ENCODE data around the gene SERPINB10. TPM values are rescaled to one million over a fixed set of nuclear protein-coding genes. Genes with fewer than 3 reads are reported as not detected.

Gene SERPINB10
- total RNA-seq, 4 donors from 2014 or later: not detected

DNA sequence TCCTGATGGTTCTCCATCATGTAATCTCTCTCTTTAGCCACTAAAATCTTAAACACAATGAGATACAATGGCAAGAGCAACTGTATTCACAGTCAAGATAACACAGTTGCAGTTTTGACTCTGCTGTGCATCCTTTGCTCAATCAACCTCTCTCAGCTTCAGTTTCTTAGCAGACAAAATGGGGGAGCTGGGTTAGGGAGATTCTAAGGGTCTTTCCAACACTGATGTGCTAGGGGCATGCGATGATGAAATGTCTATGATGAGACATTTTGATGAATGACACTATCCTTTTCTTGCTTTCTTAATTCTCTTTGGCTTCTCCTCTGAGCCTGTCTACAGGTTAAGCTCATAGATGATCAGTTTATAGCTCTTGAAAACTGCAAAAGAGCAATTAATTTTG lies 1.1 kb downstream of the SERPINB10 start:
- WGBS, 2 donors: 96 to 98% methylated on average over 1 of the region's 1 CpG
- no peaks in the 10 kb centered on the region for H3K27me3 ChIP-seq
- TF ChIP-seq, protein P1, sequence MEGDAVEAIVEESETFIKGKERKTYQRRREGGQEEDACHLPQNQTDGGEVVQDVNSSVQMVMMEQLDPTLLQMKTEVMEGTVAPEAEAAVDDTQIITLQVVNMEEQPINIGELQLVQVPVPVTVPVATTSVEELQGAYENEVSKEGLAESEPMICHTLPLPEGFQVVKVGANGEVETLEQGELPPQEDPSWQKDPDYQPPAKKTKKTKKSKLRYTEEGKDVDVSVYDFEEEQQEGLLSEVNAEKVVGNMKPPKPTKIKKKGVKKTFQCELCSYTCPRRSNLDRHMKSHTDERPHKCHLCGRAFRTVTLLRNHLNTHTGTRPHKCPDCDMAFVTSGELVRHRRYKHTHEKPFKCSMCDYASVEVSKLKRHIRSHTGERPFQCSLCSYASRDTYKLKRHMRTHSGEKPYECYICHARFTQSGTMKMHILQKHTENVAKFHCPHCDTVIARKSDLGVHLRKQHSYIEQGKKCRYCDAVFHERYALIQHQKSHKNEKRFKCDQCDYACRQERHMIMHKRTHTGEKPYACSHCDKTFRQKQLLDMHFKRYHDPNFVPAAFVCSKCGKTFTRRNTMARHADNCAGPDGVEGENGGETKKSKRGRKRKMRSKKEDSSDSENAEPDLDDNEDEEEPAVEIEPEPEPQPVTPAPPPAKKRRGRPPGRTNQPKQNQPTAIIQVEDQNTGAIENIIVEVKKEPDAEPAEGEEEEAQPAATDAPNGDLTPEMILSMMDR (IDR thresholded peaks at IDR 0.05): no peak
- TF ChIP-seq POLR2A (IDR thresholded peaks at IDR 0.05): no peak
- no peaks in the 10 kb centered on the region for H3K4me1 ChIP-seq
- H3K36me3 ChIP-seq: no peaks in the 10 kb centered on the region
- intact Hi-C loops (cut with DNase I): no loop called here
- no peak overlapping the region for H3K27ac ChIP-seq
- no peak for DNase-seq
- no peak overlapping the region for H3K4me3 ChIP-seq (replicated peaks in 1 of 3)
- no peaks in the 10 kb centered on the region for H3K9me3 ChIP-seq

DNA sequence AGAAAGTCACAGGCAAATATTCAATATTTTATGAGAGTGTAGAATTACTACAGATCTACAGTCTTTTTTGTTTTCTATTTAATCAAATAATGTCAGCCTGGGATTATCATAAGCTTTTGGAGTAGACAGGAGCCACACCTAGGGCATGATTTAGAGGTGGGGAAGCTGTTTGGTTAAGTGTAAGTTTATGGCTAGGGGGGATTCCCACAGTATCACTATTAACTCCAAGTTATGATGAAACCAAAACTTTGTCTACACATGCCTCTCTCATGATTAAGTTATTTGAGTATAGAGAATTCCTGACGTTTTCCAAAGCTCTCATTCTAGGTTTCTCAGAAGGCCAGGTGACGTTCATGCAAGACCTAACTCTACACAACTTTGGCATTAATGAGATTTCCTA lies 2.1 kb downstream of the SERPINB10 start:
- Histone ChIP-seq H3K27me3 (no peaks in the 10 kb centered on the region), H3K36me3 (no peaks in the 10 kb centered on the region), H3K27ac (no peak overlapping the region), H3K9me3 (no peaks in the 10 kb centered on the region), H3K4me1 (no peaks in the 10 kb centered on the region), H3K4me3 (replicated peaks in 1 of 3) (no peak overlapping the region)
- DNase-seq: no peak
- intact Hi-C loops (cut with DNase I): no loop called here
- 73 to 87% methylated on average over 2 of the region's 2 CpGs for WGBS, 2 donors
- TF ChIP-seq, protein P1 (IDR thresholded peaks at IDR 0.05): no peak
- TF ChIP-seq POLR2A (IDR thresholded peaks at IDR 0.05): no peak

DNA sequence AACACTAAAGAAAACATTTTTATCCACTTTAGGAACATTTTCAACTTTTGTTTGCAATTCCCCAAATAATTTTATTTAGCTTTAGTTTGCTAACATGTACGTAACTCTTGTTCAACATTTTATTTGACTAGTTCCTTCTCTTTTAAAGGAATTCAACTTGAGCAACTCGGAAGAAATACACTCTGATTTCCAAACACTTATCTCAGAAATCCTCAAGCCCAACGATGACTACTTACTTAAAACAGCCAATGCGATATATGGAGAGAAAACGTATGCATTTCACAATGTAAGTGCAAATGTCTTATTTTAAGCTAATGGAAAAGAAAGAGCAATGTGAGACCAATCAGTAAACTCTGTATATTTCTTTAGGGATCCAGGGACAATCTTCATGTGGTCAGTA lies 10.1 kb downstream of the SERPINB10 start:
- Histone ChIP-seq H3K4me1 (no peaks in the 10 kb centered on the region), H3K36me3 (no peaks in the 10 kb centered on the region), H3K9me3 (no peaks in the 10 kb centered on the region), H3K27ac (no peak overlapping the region), H3K4me3 (replicated peaks in 1 of 3) (no peak overlapping the region), H3K27me3 (no peaks in the 10 kb centered on the region)
- TF ChIP-seq, protein P1 (IDR thresholded peaks at IDR 0.05): no peak
- intact Hi-C loops (cut with DNase I): no loop called here
- no peak for DNase-seq
- WGBS, 2 donors: 53 to 59% methylated on average over 5 of the region's 5 CpGs

DNA sequence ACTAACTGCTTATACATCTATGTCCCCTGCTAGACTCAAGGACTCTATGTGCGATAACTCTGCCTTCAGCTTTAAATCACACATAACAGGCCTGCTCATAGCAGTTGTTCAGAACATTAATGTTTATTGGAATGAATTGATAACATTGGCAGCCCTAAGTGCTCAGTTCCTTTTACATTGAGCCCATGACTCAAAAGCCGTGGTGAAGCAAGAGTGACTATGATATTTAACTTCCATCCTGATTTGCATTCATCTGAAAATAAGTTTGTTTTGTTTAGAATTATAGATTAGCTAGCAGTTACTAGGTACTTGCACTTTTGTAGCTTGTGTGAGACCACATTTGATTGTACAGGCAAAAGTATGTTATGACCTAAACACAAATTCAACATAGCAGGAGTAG lies 14.3 kb downstream of the SERPINB10 start:
- 88 to 90% methylated on average over 2 of the region's 2 CpGs for WGBS, 2 donors
- Histone ChIP-seq H3K9me3 (no peaks in the 10 kb centered on the region), H3K36me3 (no peaks in the 10 kb centered on the region), H3K4me1 (no peaks in the 10 kb centered on the region), H3K27me3 (no peaks in the 10 kb centered on the region), H3K27ac (no peak overlapping the region), H3K4me3 (replicated peaks in 1 of 3) (no peak overlapping the region)
- intact Hi-C loops (cut with DNase I): no loop called here
- no peak for TF ChIP-seq POLR2A (IDR thresholded peaks at IDR 0.05)
- TF ChIP-seq, protein P1 (IDR thresholded peaks at IDR 0.05): no peak
- no peak for DNase-seq

DNA sequence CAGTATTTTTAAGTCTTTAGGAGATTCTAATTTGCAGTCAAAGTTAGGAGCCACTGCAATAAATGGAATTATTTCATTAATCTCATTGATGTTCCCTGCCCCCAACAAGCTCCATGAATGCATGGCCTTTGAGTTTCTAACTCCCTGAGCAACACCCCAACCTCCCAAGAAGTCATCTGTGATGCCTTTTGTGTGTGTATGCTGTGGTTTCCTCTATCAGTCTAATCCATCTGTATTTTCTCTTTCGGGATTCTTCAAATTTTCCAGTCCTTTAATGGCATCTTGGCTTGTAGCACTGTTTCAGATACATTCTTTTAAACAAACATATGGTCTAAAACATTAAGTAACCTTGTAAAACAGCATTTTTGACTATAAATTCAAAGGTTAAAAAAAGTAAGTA lies 16.8 kb downstream of the SERPINB10 start:
- Histone ChIP-seq H3K9me3 (no peaks in the 10 kb centered on the region), H3K4me3 (replicated peaks in 1 of 3) (no peak overlapping the region), H3K4me1 (no peaks in the 10 kb centered on the region), H3K36me3 (no peaks in the 10 kb centered on the region), H3K27me3 (no peaks in the 10 kb centered on the region), H3K27ac (no peak overlapping the region)
- 71 to 83% methylated on average over 1 of the region's 1 CpG for WGBS, 2 donors
- TF ChIP-seq POLR2A (IDR thresholded peaks at IDR 0.05): no peak
- TF ChIP-seq, protein P1 (IDR thresholded peaks at IDR 0.05): no peak
- intact Hi-C loops (cut with DNase I): no loop called here
- no peak for DNase-seq

Data from thyroid gland (tissue), 4 donors.